GM12865 (cell line): ENCODE data around the gene HEXA.

ENCODE experiments used
- DNase-seq: peaks from one replicate; pipeline ENCODE4 v3.0.0; 2010; ENCODE audit warnings: low read depth
- H3K4me3 ChIP-seq: 2 replicates; pipeline ENCODE4 v1.5.1; 2011; ENCODE audit warnings: mild to moderate bottlenecking, low read depth, low read length, control low read depth
- CTCF ChIP-seq: IDR thresholded peaks from 2 replicates; pipeline ENCODE4 v1.5.1; 2011; ENCODE audit warnings: low read length, control low read depth, low read depth, inconsistent platforms; ENCODE audit not compliant: insufficient read depth; ENCODE audit errors: missing control alignments

Gene HEXA

GRCh38 chr15:72313881-72314280 lies 61.9 kb downstream of the HEXA start:
- no peak overlapping the region for H3K4me3 ChIP-seq
- TF ChIP-seq CTCF: no peak
- DNase-seq: no peak

- no peak for TF ChIP-seq CTCF
- DNase-seq: no peak
- no peak overlapping the region for H3K4me3 ChIP-seq
These were observed 62.4 kb downstream of the HEXA start for GRCh38 chr15:72313448-72313840.

- DNase-seq: peak; percentile 79
- H3K4me3 ChIP-seq: no peak overlapping the region
- TF ChIP-seq CTCF: peak; percentile 84
These were observed 63.0 kb downstream of the HEXA start for GRCh38 chr15:72312605-72313447.

GRCh38 chr15:72307026-72307425 lies 68.8 kb downstream of the HEXA start:
- DNase-seq: no peak

GRCh38 chr15:72306211-72306785 lies 69.5 kb downstream of the HEXA start:
- peak; percentile 58 for DNase-seq
- TF ChIP-seq CTCF: no peak
- no peak overlapping the region for H3K4me3 ChIP-seq

More at GRCh38 chr15:72307026-72307425, 68.8 kb downstream of the HEXA start:
- TF ChIP-seq CTCF: no peak
- H3K4me3 ChIP-seq: no peak overlapping the region

- no peak overlapping the region for H3K4me3 ChIP-seq
- no peak for DNase-seq
- TF ChIP-seq CTCF: no peak
These were observed 71.2 kb downstream of the HEXA start for GRCh38 chr15:72304596-72304995.
